ENCODE results near the gene TMCC1.

TMCC1 gene

DNA sequence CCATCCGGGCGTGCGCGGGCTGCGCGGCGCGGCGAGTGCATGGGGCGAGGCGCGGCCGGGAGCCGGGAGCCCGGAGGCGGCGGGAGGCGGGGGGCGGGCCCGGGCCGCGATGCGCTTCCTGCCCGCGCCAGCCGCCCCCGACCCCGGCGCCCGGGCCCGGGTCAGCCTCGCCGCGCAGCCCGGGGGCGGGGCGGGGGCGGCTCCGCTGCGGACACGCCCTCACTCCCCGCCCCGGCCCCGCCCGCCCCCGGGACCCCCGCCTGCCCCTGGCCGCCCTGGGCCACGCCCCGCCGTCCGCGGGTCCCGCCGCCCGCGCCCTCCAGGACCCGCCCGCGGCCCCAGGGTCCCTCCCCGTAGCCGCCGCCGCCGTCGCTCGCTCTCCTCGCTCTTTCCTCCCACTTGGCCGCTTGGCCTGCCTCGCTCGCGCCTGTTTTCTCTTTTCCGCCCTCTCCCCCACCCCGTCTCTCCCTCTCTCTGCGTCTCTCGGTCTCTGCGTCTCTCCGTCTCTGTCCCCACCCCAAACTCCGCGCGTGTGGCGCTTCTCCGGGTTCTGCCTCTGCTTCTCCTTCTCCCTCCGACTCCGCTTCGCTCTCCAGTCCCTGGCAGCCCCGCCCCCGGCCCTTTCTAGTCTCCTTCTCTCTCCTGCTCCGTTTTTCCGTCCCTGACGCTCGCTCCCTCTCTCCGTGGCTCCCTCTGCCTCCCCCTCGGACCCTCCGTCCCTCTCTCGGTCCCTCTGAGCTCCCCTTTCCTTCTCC is 286.7 kb downstream of the TMCC1 start, which contains the start of gene PLXND1:
PLXND1 (minus strand) TSS at position 41 of the 755 bp plus-strand sequence; CDS start at position 4, 37 bp downstream.
- peak; percentile 64 for DNase-seq

DNA sequence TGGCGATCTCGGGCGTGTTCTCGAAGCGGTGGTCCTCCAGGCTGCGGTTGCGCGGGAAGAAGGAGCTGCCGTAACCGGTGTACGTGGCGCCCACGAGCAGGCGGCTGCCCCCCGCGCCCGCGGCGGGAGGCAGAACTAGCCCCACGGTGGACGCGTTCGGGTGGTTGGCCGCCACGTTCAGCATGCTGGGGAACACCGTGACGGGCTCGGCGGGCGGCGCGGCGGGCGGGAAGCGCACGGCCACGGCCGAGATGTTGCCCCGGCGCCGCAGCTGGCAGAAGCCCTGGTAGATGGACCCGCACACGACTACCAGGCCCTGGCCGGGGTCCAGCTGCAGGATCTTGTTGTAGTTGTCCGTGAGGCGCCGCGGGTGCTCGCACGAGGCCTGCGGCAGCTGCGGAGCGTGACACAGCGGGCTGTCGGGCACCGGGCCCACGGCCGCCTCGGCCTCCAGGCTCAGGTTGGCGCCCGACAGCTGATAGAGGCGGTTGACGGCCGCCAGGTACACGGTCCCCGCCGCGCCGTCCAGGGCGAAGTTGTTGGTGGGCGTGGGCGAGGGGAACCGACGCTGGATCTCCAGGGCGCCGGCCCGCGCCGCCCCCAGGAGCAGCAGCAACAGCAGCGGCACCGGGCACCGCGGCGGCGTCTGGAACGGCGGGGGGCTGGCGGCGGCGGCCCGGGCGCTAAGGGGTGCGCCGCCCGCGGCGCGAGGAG is 287.4 kb downstream of the TMCC1 start:
- peak; percentile 9 for DNase-seq

- peak; percentile 41 for DNase-seq
These were observed 288.1 kb downstream of the TMCC1 start for GRCh38 chr3:129605203-129605921.

GRCh38 chr3:129604767-129605166 is 288.7 kb downstream of the TMCC1 start:
- DNase-seq, result no peak

DNA sequence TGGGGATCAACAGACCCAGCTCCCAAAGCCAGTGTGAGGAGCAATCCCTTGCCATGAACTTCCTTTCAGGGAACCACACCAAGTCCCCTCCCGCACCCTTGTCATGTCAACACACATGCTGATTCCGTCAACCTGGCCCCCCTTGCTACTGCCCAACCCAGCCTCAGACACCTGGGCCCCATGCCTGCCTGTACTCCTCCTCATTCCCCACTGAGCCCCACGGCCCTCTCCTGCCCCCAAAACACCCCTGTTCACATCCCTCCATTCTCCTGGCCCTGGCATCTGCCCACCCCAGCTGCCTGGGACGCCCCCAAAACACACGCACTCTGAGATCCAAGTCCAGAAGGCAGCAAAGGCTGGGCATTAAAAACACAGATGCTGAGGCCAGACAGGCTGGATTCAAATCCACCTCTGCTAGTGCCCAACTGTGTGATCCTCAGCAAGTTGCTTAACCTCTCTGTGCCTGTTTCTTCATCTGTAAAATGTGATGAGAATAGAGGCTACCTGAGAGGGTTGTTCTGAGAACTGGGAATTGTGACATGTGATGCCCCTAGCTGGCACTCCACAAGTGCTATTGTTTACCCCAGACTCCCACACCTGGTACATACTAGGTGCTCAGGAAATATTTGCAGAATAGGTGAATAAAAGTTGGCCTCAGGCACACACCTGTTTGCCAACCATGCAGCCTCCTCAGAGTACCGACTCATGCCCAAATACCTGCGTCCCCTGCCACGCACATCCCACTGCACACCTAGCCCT is 289.3 kb downstream of the TMCC1 start:
- DNase-seq, result no peak

GRCh38 chr3:129603561-129603942 is 290.0 kb downstream of the TMCC1 start:
- DNase-seq, result no peak

GRCh38 chr3:129602730-129603560 is 290.6 kb downstream of the TMCC1 start:
- DNase-seq, result no peak

- no peak for DNase-seq
These were observed 291.2 kb downstream of the TMCC1 start for GRCh38 chr3:129602309-129602708.

GRCh38 chr3:129601713-129602112 is 291.8 kb downstream of the TMCC1 start:
- DNase-seq, result no peak

DNA sequence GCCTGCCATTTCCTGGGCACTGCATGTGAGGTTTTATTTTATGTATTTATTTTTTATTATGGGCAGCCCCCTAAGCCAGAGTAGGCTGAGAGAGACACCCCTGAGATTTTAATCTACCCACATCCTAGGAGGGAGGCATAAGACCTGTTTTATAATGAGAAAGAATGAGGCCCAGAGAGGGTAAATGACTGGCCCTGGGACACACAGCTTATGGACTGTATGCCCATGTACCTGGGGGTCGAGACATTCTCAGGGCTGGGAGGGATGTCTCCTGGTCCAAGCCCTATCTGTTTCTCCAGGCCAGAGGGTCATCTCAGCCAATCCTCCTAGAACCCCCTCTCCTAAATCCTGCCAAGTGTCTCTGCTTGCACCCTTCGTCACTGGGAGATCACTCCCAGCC is 293.2 kb downstream of the TMCC1 start:
- no peak for DNase-seq

DNA sequence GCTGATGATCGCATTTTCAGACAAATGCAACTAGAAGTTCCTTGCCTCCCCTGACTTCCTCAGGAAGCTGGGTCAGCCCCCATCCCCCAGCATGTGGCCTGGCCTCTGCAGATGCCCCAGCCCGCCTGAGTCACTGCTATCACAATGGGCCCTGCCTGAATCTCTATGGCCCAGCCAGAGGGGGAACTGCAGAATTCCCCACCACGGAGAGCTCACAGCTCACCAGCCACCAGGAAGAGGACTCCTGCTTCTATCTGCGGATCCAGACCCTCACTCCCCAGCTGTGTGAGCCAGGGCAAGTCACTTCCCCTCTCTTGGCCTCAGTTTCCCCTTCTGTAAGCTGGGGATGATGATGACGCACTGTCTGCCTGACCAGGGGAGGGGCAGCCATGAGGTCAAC is 293.9 kb downstream of the TMCC1 start:
- no peak for DNase-seq

GRCh38 chr3:129599073-129599472 is 294.4 kb downstream of the TMCC1 start:
- DNase-seq, result no peak

DNA sequence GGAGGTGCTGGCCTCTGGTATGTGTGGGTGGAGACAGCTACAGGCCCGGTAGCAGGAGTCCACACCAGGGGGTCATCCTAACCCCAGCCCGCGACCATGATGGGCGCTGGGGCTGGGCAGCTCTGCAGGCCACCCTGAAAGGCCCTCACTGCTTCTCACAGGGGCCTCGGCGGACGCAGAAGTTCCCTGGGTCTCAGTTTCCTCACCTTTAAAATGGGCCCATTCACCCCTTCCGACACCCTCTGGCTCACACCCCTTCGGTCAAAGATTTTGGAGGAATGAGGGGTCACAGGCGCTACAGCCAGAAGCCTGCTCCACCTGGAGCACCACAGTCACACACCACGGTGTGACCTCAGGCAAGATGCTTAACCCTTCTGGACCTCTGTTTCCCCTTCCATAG is 295.0 kb downstream of the TMCC1 start:
- no peak for DNase-seq

DNA sequence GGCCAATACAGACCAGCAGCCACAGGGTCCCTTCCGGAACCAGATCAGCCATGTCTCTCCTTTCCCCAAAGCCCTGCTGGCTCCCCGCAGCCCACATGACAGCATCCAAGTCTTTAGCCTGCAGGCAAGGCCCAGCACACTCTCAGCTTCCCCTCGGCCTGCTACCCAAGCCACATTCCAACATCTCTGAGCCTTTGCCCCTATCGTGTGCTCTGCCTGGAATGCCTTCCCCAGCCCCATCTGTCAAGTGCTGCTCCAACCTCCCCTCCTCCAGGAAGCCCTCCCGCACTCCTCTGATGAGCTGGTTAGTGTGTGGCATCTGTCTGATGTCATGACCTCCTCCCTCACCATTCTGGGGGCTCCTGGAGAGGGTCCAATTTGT is 295.5 kb downstream of the TMCC1 start:
- no peak for DNase-seq

Measured in CD4-positive, alpha-beta T cell treated with Interleukin-12 subunit alpha and Interleukin-12 subunit beta, for 1 hour (primary cell).